HepG2 (cell line): ENCODE measurements around the gene PIEZO2. TPM values are rescaled to one million over a fixed set of nuclear protein-coding genes. Genes with fewer than 3 reads are reported as not detected.

Source experiments
- AGO1 ChIP-seq: fragments of 200-400 bp; formaldehyde crosslinking; IDR thresholded peaks from 2 replicates; pipeline ENCODE4 v1.6.1; 2017; ENCODE audit warnings: mild to moderate bottlenecking, low read depth, low read length, moderate library complexity; ENCODE audit not compliant: poor library complexity, severe bottlenecking
- ATAD3A ChIP-seq: sonication (generic); formaldehyde crosslinking; IDR thresholded peaks from 2 replicates; pipeline ENCODE4 v1.4.0; 2020; ENCODE audit warnings: missing genetic modification reagents
- CBX5 ChIP-seq: sonication (generic); formaldehyde crosslinking; IDR thresholded peaks from 2 replicates; pipeline ENCODE4 v1.4.0; 2020; ENCODE audit warnings: missing genetic modification reagents, borderline replicate concordance
- NCOR1 ChIP-seq: fragments of 200-600 bp; sonication (generic); IDR thresholded peaks from 2 replicates; pipeline ENCODE4 v1.7.0; 2017; ENCODE audit warnings: antibody characterized with exemption, low read length, borderline replicate concordance
- NONO ChIP-seq, 2 experiments: fragments of 450-650 bp in 1 of 2; sonication (generic) in 1 of 2; formaldehyde crosslinking in 1 of 2; IDR thresholded peaks in 1 of 2; conservative IDR thresholded peaks in 1 of 2; 2 replicates each; pipeline versions ENCODE4 v1.6.1 to v1.8.0; 2017 to 2022; ENCODE audit warnings: mild to moderate bottlenecking in 1 of 2, missing genetic modification reagents in 1 of 2, moderate library complexity in 1 of 2
- SAP130 ChIP-seq: IDR thresholded peaks from 2 replicates; pipeline ENCODE4 v1.6.1; 2016; ENCODE audit warnings: low read depth
- ZFY ChIP-seq: sonication (generic); formaldehyde crosslinking; IDR thresholded peaks from 2 replicates; pipeline ENCODE4 v1.4.0; 2020; ENCODE audit warnings: missing genetic modification reagents
- ZNF335 ChIP-seq: sonication (generic); formaldehyde crosslinking; IDR thresholded peaks from 2 replicates; pipeline ENCODE4 v1.4.0; 2020; ENCODE audit warnings: missing genetic modification reagents
- ZNF550 ChIP-seq: sonication (generic); formaldehyde crosslinking; IDR thresholded peaks from 2 replicates; pipeline ENCODE4 v1.4.0; 2020; ENCODE audit warnings: mild to moderate bottlenecking, missing genetic modification reagents, borderline replicate concordance
- ZNF747 ChIP-seq: sonication (generic); formaldehyde crosslinking; IDR thresholded peaks from 2 replicates; pipeline ENCODE4 v1.8.1; 2023; ENCODE audit warnings: missing genetic modification reagents, mild to moderate bottlenecking, borderline replicate concordance
- polyA plus RNA-seq, 8 experiments: library from polyadenylated mRNA; depleted of rRNA in 3 of 8; stranded (reverse) in 7 of 8; unstranded in 1 of 8; fragments of >200 nt; fragmentation: Illumina TruSeq in 4 of 8; extraction: Trizol in 4 of 8; gene quantifications; 2 replicates each; pipeline versions ENCODE4 v1.2.1 to v1.2.3, GENCODE V29; 2011 to 2016; ENCODE audit warnings: low read depth in 4 of 8, missing spikeins in 1 of 8, mixed read lengths in 1 of 8; ENCODE audit not compliant: insufficient read depth in 1 of 8
- total RNA-seq, 5 experiments: library from RNA; depleted of rRNA; stranded (reverse); fragments of >200 nt; fragmentation: Illumina TruSeq; extraction: Trizol; gene quantifications; 2 replicates each; pipeline ENCODE4 v1.2.3, GENCODE V29; 2016; ENCODE audit warnings: low read depth in 1 of 5
- TF ChIP-seq, protein P1 (sequence below): sonication (generic); formaldehyde crosslinking; conservative IDR thresholded peaks from 2 replicates; pipeline ENCODE4 v1.5.0; 2020; ENCODE audit warnings: missing genetic modification reagents
- TF ChIP-seq, protein P2 (sequence below): IDR thresholded peaks from 2 replicates; pipeline ENCODE4 v1.4.0; 2020; ENCODE audit warnings: mild to moderate bottlenecking, missing genetic modification reagents
- TF ChIP-seq, protein P3 (sequence below): sonication (generic); formaldehyde crosslinking; IDR thresholded peaks from 2 replicates; pipeline ENCODE4 v1.5.1; 2020; ENCODE audit warnings: mild to moderate bottlenecking, missing genetic modification reagents, borderline replicate concordance
- TF ChIP-seq, protein P4 (sequence below): IDR thresholded peaks from 2 replicates; pipeline ENCODE4 v1.6.1; 2016; ENCODE audit warnings: missing compliant biosample characterization, missing genetic modification reagents, borderline replicate concordance

The PIEZO2 gene
- total and polyA plus RNA-seq, 2 of the 13 experiments (the other 11 are each of a cell fraction or from before 2014, with no cell fraction given) = 15.2 to 27.2 TPM

DNA sequence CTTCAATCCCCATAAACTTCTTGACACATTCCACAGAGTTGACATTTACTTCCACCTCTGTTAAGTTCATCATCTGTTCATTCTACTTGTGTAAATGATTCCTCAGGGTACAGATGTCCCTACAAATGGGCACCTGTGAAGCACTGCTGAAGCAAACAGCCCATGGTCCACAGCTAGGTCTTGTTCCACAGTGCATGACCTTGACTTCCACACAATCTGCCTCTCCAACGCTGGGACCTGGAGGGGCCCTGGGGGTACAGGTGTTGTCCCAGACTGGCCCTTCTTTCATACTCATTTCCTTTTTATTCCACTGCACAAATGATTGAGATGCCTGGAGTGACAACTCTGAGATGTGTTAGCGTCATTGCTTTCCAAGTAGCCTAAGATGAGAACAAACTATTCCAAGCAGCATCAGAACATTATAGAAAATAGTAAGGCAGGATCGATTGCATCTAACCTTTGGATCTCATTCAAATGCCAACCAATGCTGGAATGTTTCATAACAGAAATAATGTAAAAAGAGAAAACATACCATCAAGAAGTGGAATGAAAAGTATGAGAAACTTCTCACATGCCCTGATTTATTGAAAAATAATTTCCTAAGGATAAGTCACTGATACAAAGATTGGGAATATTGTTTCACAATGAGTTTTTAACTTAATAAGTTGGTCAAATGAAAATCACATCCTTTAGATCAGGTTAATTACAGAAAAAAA, 31.2 kb downstream of the PIEZO2 start (continued):
- TF ChIP-seq, protein P1, sequence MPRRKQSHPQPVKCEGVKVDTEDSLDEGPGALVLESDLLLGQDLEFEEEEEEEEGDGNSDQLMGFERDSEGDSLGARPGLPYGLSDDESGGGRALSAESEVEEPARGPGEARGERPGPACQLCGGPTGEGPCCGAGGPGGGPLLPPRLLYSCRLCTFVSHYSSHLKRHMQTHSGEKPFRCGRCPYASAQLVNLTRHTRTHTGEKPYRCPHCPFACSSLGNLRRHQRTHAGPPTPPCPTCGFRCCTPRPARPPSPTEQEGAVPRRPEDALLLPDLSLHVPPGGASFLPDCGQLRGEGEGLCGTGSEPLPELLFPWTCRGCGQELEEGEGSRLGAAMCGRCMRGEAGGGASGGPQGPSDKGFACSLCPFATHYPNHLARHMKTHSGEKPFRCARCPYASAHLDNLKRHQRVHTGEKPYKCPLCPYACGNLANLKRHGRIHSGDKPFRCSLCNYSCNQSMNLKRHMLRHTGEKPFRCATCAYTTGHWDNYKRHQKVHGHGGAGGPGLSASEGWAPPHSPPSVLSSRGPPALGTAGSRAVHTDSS (CRISPR knock-in tag) = no peak
- peak; percentile 40; the same call in 1 of the 2 replicates for TF ChIP-seq SAP130
- no peak for TF ChIP-seq ZNF335 (CRISPR knock-in tag)
- TF ChIP-seq ZNF550 (CRISPR knock-in tag) = no peak
- TF ChIP-seq AGO1 = no peak
- TF ChIP-seq ATAD3A (CRISPR knock-in tag) = no peak
- TF ChIP-seq, protein P2, sequence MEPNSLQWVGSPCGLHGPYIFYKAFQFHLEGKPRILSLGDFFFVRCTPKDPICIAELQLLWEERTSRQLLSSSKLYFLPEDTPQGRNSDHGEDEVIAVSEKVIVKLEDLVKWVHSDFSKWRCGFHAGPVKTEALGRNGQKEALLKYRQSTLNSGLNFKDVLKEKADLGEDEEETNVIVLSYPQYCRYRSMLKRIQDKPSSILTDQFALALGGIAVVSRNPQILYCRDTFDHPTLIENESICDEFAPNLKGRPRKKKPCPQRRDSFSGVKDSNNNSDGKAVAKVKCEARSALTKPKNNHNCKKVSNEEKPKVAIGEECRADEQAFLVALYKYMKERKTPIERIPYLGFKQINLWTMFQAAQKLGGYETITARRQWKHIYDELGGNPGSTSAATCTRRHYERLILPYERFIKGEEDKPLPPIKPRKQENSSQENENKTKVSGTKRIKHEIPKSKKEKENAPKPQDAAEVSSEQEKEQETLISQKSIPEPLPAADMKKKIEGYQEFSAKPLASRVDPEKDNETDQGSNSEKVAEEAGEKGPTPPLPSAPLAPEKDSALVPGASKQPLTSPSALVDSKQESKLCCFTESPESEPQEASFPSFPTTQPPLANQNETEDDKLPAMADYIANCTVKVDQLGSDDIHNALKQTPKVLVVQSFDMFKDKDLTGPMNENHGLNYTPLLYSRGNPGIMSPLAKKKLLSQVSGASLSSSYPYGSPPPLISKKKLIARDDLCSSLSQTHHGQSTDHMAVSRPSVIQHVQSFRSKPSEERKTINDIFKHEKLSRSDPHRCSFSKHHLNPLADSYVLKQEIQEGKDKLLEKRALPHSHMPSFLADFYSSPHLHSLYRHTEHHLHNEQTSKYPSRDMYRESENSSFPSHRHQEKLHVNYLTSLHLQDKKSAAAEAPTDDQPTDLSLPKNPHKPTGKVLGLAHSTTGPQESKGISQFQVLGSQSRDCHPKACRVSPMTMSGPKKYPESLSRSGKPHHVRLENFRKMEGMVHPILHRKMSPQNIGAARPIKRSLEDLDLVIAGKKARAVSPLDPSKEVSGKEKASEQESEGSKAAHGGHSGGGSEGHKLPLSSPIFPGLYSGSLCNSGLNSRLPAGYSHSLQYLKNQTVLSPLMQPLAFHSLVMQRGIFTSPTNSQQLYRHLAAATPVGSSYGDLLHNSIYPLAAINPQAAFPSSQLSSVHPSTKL (CRISPR knock-in tag) = peak; percentile 79
- no peak for TF ChIP-seq CBX5 (CRISPR knock-in tag)
- TF ChIP-seq NONO (IDR thresholded peaks at IDR 0.05) = no peak
- TF ChIP-seq NONO (CRISPR knock-in tag; conservative IDR thresholded peaks at IDR 0.05) = no peak
- TF ChIP-seq, protein P3, sequence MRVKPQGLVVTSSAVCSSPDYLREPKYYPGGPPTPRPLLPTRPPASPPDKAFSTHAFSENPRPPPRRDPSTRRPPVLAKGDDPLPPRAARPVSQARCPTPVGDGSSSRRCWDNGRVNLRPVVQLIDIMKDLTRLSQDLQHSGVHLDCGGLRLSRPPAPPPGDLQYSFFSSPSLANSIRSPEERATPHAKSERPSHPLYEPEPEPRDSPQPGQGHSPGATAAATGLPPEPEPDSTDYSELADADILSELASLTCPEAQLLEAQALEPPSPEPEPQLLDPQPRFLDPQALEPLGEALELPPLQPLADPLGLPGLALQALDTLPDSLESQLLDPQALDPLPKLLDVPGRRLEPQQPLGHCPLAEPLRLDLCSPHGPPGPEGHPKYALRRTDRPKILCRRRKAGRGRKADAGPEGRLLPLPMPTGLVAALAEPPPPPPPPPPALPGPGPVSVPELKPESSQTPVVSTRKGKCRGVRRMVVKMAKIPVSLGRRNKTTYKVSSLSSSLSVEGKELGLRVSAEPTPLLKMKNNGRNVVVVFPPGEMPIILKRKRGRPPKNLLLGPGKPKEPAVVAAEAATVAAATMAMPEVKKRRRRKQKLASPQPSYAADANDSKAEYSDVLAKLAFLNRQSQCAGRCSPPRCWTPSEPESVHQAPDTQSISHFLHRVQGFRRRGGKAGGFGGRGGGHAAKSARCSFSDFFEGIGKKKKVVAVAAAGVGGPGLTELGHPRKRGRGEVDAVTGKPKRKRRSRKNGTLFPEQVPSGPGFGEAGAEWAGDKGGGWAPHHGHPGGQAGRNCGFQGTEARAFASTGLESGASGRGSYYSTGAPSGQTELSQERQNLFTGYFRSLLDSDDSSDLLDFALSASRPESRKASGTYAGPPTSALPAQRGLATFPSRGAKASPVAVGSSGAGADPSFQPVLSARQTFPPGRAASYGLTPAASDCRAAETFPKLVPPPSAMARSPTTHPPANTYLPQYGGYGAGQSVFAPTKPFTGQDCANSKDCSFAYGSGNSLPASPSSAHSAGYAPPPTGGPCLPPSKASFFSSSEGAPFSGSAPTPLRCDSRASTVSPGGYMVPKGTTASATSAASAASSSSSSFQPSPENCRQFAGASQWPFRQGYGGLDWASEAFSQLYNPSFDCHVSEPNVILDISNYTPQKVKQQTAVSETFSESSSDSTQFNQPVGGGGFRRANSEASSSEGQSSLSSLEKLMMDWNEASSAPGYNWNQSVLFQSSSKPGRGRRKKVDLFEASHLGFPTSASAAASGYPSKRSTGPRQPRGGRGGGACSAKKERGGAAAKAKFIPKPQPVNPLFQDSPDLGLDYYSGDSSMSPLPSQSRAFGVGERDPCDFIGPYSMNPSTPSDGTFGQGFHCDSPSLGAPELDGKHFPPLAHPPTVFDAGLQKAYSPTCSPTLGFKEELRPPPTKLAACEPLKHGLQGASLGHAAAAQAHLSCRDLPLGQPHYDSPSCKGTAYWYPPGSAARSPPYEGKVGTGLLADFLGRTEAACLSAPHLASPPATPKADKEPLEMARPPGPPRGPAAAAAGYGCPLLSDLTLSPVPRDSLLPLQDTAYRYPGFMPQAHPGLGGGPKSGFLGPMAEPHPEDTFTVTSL (CRISPR knock-in tag) = 0 out of 2 replicates have a peak, but pooled peaks have one; percentile 12
- TF ChIP-seq ZFY = no peak
- TF ChIP-seq, protein P4, sequence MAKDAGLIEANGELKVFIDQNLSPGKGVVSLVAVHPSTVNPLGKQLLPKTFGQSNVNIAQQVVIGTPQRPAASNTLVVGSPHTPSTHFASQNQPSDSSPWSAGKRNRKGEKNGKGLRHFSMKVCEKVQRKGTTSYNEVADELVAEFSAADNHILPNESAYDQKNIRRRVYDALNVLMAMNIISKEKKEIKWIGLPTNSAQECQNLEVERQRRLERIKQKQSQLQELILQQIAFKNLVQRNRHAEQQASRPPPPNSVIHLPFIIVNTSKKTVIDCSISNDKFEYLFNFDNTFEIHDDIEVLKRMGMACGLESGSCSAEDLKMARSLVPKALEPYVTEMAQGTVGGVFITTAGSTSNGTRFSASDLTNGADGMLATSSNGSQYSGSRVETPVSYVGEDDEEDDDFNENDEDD (CRISPR knock-in tag) = no peak
- no peak for TF ChIP-seq ZNF747 (CRISPR knock-in tag)
- peak; percentile 47; the same call in 1 of the 2 replicates for TF ChIP-seq NCOR1
